Measurements from ENCODE around the gene PRR16.
"Not testable (repeated sequence)": the region's sequence is repeated elsewhere in the genome, so short reads cannot be mapped to it uniquely, and the experiment has no call there.

The PRR16 gene

DNA sequence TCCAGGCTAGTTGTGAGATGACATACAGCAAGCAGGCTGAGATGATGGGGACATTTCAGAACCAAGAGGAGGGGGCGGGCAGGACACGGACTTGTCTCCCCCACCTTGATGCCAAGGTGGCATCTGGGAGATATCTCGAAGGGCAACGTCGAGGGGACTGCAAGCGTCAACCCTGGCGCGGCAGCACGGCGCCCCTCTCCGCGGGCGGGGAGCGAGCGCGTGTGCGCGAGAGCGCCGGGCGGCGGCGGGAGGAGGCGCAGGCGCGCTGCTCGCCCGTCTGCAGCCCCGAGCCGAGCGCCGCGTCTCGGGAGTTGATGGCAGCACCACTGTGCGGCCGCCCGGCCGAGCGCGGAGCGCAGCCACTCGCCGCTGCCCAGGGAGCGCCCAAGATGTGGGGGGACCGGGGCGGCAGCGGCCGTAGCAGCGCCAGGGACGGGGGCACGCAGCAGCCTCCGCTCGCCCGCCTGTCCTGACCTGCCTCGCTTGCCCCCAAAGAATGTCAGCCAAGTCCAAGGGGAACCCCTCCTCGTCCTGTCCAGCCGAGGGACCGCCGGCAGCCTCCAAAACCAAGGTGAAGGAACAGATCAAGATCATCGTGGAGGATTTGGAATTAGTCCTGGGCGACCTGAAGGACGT, at the start of gene PRR16:
Gene PRR16, plus strand, starts transcription at position 310 of the 636 bp plus-strand sequence.
- DNase-seq (ENCODE audit: low read depth), result no peak

- no peak for DNase-seq (ENCODE audit: low read depth)
Observed at GRCh38 chr5:120415985-120416384, 48.1 kb upstream of the PRR16 start.

GRCh38 chr5:120419127-120419526, 45.0 kb upstream of the PRR16 start:
- DNase-seq (ENCODE audit: low read depth), result no peak

DNA sequence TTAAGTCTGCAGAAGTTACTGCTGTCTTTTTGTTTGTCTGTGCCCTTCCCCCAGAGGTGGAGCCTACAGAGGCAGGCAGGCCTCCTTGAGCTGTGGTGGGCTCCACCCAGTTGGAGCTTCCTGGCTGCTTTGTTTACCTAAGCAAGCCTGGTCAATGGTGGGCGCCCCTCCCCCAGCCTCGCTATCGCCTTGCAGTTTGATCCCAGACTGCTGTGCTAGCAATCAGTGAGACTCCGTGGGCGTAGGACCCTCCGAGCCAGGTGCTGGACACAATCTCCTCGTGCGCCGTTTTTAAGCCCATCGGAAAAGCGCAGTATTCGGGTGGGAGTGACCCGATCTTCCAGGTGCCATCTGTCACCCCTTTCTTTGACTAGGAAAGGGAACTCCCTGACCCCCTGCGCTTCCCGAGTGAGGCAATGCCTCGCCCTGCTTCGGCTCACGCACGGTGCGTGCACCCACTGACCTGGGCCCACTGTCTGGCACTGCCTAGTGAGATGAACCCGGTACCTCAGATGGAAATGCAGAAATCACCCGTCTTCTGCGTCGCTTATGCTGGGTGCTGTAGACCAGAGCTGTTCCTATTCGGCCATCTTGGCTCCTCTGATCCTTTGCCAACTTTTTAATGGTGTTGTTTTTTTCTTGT, 37.3 kb upstream of the PRR16 start:
- DNase-seq (ENCODE audit: low read depth), result not testable (repeated sequence)

DNA sequence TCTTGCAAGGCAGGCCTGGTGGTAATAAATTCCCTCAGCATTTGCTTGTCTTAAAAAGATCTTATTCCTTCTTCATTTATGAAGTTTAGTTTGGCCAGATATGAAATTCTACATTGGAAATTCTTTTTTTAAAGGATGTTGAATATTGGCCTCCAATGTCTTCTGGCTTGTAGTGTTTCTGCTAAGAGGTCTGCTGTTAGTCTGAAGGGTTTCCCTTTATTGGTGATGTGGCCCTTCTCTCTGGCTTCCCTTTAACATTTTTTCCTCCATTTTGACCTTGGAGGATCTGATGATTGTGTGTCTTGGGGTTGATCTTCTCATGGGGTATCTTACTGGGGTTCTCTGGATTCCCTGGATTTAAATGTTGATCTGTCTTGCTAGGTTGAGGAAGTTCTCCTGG, 33.5 kb upstream of the PRR16 start:
- no peak for DNase-seq (ENCODE audit: low read depth)

DNA sequence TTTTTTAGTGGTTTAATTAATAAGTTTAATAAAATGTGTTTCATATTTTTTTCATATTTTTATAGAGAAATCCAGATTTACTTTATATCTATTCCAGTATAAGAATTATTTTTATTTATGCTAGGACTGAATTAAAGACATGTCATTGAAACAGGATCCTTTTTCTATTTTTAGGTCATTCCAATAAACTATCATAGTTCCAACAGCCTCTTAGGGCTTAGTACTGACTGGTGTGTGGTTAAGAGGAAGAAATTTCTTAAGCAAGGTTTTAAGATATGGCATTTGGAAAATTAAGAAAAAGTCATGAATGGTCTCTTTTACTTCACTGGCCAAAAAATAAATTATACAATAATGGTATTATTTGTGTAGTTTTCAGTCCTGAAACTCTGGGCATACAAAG, 31.2 kb upstream of the PRR16 start:
- DNase-seq (ENCODE audit: low read depth), result no peak

- no peak for DNase-seq (ENCODE audit: low read depth)
Observed at GRCh38 chr5:120435129-120435528, 29.0 kb upstream of the PRR16 start.

- DNase-seq (ENCODE audit: low read depth), result no peak
Observed at GRCh38 chr5:120436996-120437395, 27.1 kb upstream of the PRR16 start.

DNA sequence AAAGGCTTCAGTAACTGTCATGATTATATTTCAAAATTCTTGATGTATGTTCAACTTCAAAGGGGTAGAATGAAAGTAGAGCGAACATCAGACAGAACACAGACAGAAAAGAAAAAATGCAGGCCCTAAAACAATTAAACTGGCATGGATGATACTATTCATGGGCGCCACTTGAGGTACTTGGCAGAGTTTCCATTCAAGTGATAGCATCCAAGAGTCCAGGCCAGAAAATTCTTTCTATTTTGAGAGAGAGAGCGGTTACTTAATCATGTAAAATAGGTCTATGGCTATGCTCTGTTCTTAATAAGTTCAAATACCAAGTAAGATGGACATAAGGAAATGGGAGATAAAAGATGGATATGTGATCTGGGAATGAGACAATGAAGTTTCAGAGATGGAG, 21.4 kb upstream of the PRR16 start:
- DNase-seq (ENCODE audit: low read depth), result no peak

GRCh38 chr5:120443607-120444006, 20.5 kb upstream of the PRR16 start:
- no peak for DNase-seq (ENCODE audit: low read depth)

GRCh38 chr5:120446068-120446492, 18.0 kb upstream of the PRR16 start:
- DNase-seq (ENCODE audit: low read depth), result peak; percentile 65

GRCh38 chr5:120446901-120447300, 17.2 kb upstream of the PRR16 start:
- no peak for DNase-seq (ENCODE audit: low read depth)

DNA sequence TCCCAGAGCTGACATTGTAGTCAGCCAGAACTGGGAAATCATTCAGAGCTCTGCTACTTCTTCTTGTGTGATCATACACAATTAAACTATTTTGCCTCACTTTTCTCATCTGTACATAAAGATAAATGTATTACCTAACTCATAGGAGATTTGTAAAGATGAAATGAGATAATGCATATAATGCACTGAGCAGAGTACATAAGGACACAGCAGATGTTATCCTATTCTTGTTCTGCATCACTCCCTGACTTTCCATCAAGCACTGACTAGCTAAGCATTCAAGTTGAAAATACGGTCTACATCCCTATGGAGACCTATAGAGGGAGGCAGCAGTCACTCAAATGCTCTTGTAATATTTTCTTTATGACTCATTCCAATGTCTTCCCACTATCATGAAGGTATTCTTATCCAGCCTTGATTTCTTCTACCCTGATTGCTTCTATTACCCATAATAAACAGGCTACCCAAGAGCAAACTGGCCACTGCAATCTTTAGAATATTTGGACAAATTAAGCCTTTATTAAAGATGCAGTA, 16.3 kb upstream of the PRR16 start:
- DNase-seq (ENCODE audit: low read depth), result no peak

DNA sequence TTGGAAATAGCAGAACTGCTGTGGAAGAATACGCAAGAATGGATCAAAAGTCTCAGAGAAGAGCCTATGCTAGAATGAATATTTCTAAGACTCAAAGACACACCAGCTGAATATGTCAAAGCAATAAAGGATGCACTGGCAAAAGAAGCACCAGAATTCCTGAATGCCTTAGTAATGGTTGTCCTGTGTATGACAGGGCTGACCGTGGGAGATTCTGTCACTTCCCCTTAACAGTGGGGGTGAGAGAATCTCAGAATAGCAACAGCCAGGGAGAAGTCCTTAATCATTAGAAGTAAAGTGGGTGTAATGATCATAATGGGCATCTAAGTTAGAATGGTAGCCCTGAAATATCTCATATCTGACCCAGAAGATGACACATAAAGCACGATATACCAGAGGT, 14.6 kb upstream of the PRR16 start:
- no peak for DNase-seq (ENCODE audit: low read depth)

DNA sequence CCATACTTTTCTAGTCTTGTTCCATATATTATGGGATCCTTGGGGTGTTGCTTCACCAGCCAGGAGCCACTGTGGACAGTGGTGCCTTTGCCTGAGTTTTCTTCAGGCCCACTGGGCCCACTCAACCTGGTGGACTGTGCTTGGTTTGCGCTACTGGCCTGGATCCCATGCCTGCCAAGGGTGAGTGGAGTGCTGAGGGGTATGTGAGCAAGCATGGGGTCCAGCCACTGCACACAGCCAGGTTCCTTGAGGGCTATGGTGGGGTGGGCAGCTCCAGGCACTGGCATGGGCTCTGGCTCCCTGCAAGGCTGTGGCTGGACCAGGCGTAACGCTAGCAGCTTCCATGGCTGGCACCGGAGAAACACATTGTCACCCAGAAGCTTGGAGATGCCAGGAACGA, 13.2 kb upstream of the PRR16 start:
- DNase-seq (ENCODE audit: low read depth), result no peak

DNA sequence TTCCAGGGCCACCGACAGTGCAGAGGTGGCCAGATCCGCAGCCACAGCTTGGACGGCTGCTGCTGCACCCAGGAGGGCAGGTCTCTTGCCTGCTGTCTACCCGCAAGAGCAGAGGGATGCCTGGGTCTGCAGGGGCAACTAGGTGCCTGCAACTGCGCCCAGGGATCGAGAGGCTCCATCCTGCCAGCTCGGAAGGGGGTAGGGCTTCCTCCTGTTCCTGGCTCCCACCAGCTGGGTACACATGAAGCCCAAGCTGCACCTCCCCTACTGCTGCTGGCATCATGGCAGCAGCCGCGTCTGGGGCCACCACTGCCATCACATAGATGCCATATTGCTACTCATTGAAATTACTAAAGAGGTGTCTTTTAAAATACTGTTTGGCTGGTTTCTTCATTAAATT, 12.7 kb upstream of the PRR16 start:
- DNase-seq (ENCODE audit: low read depth), result no peak

- no peak for DNase-seq (ENCODE audit: low read depth)
Observed at GRCh38 chr5:120452471-120452870, 11.6 kb upstream of the PRR16 start.

- peak; percentile 80 for DNase-seq (ENCODE audit: low read depth)
Observed at GRCh38 chr5:120454094-120454798, 9.9 kb upstream of the PRR16 start.

DNA sequence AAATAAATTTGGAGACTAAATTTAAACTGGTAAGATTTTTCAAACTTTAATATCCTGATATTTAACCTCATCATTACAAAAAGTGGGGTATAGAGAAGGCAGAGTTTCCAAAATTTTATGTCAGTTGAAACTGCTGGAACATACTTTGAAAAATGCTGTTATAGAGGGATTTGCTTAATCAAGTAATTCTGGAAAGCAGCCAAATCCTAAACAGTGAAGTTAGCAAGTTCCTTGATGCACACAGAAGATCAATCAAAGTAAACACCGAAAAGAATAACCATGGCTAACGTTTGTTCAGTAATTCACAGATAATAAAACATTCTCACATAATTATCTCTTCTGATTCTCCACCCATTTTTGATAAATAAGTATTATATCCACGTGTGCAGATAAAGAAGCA, 8.1 kb upstream of the PRR16 start:
- DNase-seq (ENCODE audit: low read depth), result no peak

GRCh38 chr5:120457839-120458507, 6.1 kb upstream of the PRR16 start:
- no peak for DNase-seq (ENCODE audit: low read depth)

DNA sequence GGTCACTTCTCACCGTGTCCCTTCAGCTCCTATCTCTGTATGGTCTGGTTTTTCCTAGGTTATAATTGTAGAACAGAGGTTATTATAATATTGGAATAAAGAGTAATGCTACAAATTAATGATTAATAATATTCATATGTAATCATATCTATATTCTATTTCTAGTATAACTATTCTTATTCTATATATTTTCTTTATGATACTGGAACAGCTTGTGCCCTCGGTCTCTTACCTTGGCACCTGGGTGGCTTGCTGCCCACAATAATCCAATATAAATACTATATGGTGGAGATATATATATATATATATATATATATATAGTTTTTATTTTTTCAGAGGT, 5.6 kb upstream of the PRR16 start:
- not testable (repeated sequence) for DNase-seq (ENCODE audit: low read depth)

DNA sequence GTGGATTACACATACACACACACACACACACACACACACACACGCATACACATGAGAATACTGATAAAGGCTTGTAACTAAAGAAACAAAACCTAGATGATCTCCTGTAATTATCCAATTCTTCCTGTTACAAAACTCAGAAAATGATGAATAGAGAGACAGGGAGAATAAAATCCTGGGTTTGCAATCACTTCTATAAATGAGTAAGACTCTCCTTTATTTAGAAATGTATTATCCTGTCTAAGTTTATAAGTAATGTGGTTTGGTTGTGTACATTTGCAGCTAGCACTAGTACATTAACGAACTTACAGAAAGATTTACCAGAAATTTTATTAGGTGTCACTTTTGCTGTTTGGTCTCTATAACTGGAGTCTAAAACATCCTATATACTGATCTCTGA, 2.8 kb upstream of the PRR16 start:
- no peak for DNase-seq (ENCODE audit: low read depth)

Measured in fibroblast of the conjunctiva (primary cell).